ENCODE measurements around the gene LRP1. TPM values are rescaled to one million over a fixed set of nuclear protein-coding genes. Genes with fewer than 3 reads are reported as not detected.
A peak's percentile ranks its signal among the peaks of the same experiment; 100 is the strongest.

LRP1 gene
- total RNA-seq, 1 donor from 2014 or later: 760 TPM

- DNase-seq (ENCODE audit: low spot score) (no peak), ATAC-seq (no peak)
- intact Hi-C loops (cut with DNase I): no loop called here
These were observed 19.0 kb downstream of the LRP1 start, which contains the start of gene LRP1-AS for GRCh38 chr12:57146961-57147944. Gene LRP1-AS (minus strand): TSS chr12:57147619.

GRCh38 chr12:57148469-57149244 is 20.4 kb downstream of the LRP1 start:
- DNase-seq (ENCODE audit: low spot score) (no peak), ATAC-seq (peak; percentile 60)
- intact Hi-C loops (cut with DNase I): no loop called here

- ATAC-seq: peak; percentile 85
- intact Hi-C loops (cut with DNase I): no loop called here
- DNase-seq (ENCODE audit: low spot score): no peak
These were observed 21.1 kb downstream of the LRP1 start for GRCh38 chr12:57149245-57149900.

- DNase-seq (ENCODE audit: low spot score) (no peak), ATAC-seq (no peak)
- intact Hi-C loops (cut with DNase I): no loop called here
These were observed 22.2 kb downstream of the LRP1 start for GRCh38 chr12:57150400-57151000.

GRCh38 chr12:57151741-57152630 is 23.7 kb downstream of the LRP1 start:
- intact Hi-C loops (cut with DNase I): no loop called here
- DNase-seq (ENCODE audit: low spot score): peak; percentile 84
- peak; percentile 81 for ATAC-seq

- intact Hi-C loops (cut with DNase I): no loop called here
- DNase-seq (ENCODE audit: low spot score) (peak; percentile 78), ATAC-seq (peak; percentile 36)
These were observed 24.4 kb downstream of the LRP1 start for GRCh38 chr12:57152639-57153038.

GRCh38 chr12:57153415-57153997 is 25.2 kb downstream of the LRP1 start:
- DNase-seq (ENCODE audit: low spot score): no peak
- ATAC-seq: no peak
- intact Hi-C loops (cut with DNase I): no loop called here

GRCh38 chr12:57154076-57154475 is 25.8 kb downstream of the LRP1 start:
- DNase-seq (ENCODE audit: low spot score) (no peak), ATAC-seq (no peak)
- intact Hi-C loops (cut with DNase I): no loop called here

- intact Hi-C loops (cut with DNase I): no loop called here
- ATAC-seq (no peak), DNase-seq (ENCODE audit: low spot score) (no peak)
These were observed 26.6 kb downstream of the LRP1 start for GRCh38 chr12:57154804-57155434.

GRCh38 chr12:57156701-57157403 is 28.6 kb downstream of the LRP1 start:
- DNase-seq (ENCODE audit: low spot score) (no peak), ATAC-seq (no peak)
- intact Hi-C loops (cut with DNase I): no loop called here

GRCh38 chr12:57157588-57158173 is 29.4 kb downstream of the LRP1 start:
- ATAC-seq: peak; percentile 31
- intact Hi-C loops (cut with DNase I): no loop called here
- no peak for DNase-seq (ENCODE audit: low spot score)

GRCh38 chr12:57158186-57158585 is 29.9 kb downstream of the LRP1 start:
- intact Hi-C loops (cut with DNase I): no loop called here
- DNase-seq (ENCODE audit: low spot score): no peak
- peak; percentile 3 for ATAC-seq

GRCh38 chr12:57158665-57159064 is 30.4 kb downstream of the LRP1 start:
- DNase-seq (ENCODE audit: low spot score) (no peak), ATAC-seq (peak; percentile 40)

GRCh38 chr12:57159311-57159710 is 31.0 kb downstream of the LRP1 start:
- intact Hi-C loops (cut with DNase I): no loop called here
- DNase-seq (ENCODE audit: low spot score) (no peak), ATAC-seq (peak; percentile 29)

More at GRCh38 chr12:57158665-57159064, 30.4 kb downstream of the LRP1 start:
- intact Hi-C loops (cut with DNase I): no loop called here

- intact Hi-C loops (cut with DNase I): no loop called here
- DNase-seq (ENCODE audit: low spot score) (no peak), ATAC-seq (no peak)
These were observed 31.8 kb downstream of the LRP1 start for GRCh38 chr12:57160040-57160439.

GRCh38 chr12:57160741-57161140 is 32.5 kb downstream of the LRP1 start:
- no peak for ATAC-seq
- intact Hi-C loops (cut with DNase I): no loop called here
- no peak for DNase-seq (ENCODE audit: low spot score)

Measured in sciatic nerve (tissue), 2 donors.